Mucosa of descending colon (tissue), 3 donors: ENCODE measurements around the gene WASF3. TPM values are rescaled to one million over a fixed set of nuclear protein-coding genes. Genes with fewer than 3 reads are reported as not detected.
A peak's percentile ranks its signal among the peaks of the same experiment; 100 is the strongest.

Source experiments
- ATAC-seq: fragments of 200-7000 bp; cut with Tn5 transposase; one replicate; pipeline ENCODE4 v1.9.1; 2020; ENCODE audit warnings: mild to moderate bottlenecking, moderate library complexity
- DNase-seq, 3 donors: peaks; one replicate each; pipeline ENCODE4 v3.0.0-alpha.2; 2020
- H3K36me3 ChIP-seq: fragments of 200-600 bp; one replicate; pipeline ENCODE4 v1.8.0; 2021; ENCODE audit warnings: low read depth, mild to moderate bottlenecking
- H3K4me1 ChIP-seq: fragments of 200-600 bp; one replicate; pipeline ENCODE4 v1.8.0; 2021; ENCODE audit warnings: low read depth, mild to moderate bottlenecking
- H3K4me3 ChIP-seq: fragments of 200-600 bp; one replicate; pipeline ENCODE4 v1.8.0; 2021; ENCODE audit warnings: mild to moderate bottlenecking
- H3K9me3 ChIP-seq: fragments of 200-600 bp; one replicate; pipeline ENCODE4 v1.8.0; 2021; ENCODE audit warnings: mild to moderate bottlenecking
- CTCF ChIP-seq: fragments of 200-600 bp; IDR thresholded peaks from one replicate; pipeline ENCODE4 v1.8.0; 2022; ENCODE audit warnings: antibody characterized with exemption, mild to moderate bottlenecking
- intact Hi-C, 2 donors: fragments of 100-400 bp; cut with DNase I in 1 of 2; cut with micrococcal nuclease in 1 of 2; formaldehyde crosslinking; loops; one replicate each; pipeline versions ENCODE4 v1.11.0 to v1.11.1; 2022; cut with DNase I, micrococcal nuclease
- total RNA-seq, 3 donors: library from RNA; stranded (reverse); fragmentation: NEBNext Ultra II Directional in 2 of 3; extraction: Animal tissue kit (Norgen Biotek cat#: 25700) in 2 of 3; gene quantifications; one replicate each; pipeline versions ENCODE4 v1.2.1 to v1.2.4, GENCODE V29; 2021 to 2023
- donor health status: DM: no; HTN: no; CAD: no; lungs with moderate emphysema.
- donor health status: DM: no; HTN: no; CAD: no.
- donor health status: DM: no; HTN: yes; CAD: no.

WASF3 gene
- total RNA-seq, 3 donors from 2014 or later: 1.4 to 18.4 (median 4.4) TPM

- no peak for TF ChIP-seq CTCF
- no peaks in the 10 kb centered on the region for H3K9me3 ChIP-seq
- no peaks in the 10 kb centered on the region for H3K36me3 ChIP-seq
- DNase-seq (peak in 1 of 3 donors; percentile 32), ATAC-seq (no peak)
- H3K4me3 ChIP-seq: no peak overlapping the region
- intact Hi-C loops: no loop called here
- H3K4me1 ChIP-seq: peaks cover 10% of the 10 kb centered on the region
Observed at GRCh38 chr13:26558074-26558805, 757 bp downstream of the WASF3 start.

GRCh38 chr13:26558987-26559386 is 1.5 kb downstream of the WASF3 start:
- TF ChIP-seq CTCF: no peak
- H3K9me3 ChIP-seq: no peaks in the 10 kb centered on the region
- H3K4me3 ChIP-seq: no peak overlapping the region
- intact Hi-C loops: no loop called here
- no peak for DNase-seq
- ATAC-seq: no peak
- no peaks in the 10 kb centered on the region for H3K36me3 ChIP-seq
- peaks cover 10% of the 10 kb centered on the region for H3K4me1 ChIP-seq

- Histone ChIP-seq H3K36me3 (no peaks in the 10 kb centered on the region), H3K4me1 (peaks cover 10% of the 10 kb centered on the region), H3K4me3 (no peak overlapping the region), H3K9me3 (no peaks in the 10 kb centered on the region)
- TF ChIP-seq CTCF: no peak
- DNase-seq (no peak), ATAC-seq (no peak)
- intact Hi-C loops: no loop called here
Observed at GRCh38 chr13:26560456-26560855, 3.0 kb downstream of the WASF3 start.

GRCh38 chr13:26561067-26561466 is 3.6 kb downstream of the WASF3 start:
- no peak for TF ChIP-seq CTCF
- intact Hi-C loops: no loop called here
- Histone ChIP-seq H3K9me3 (no peaks in the 10 kb centered on the region), H3K36me3 (no peaks in the 10 kb centered on the region), H3K4me3 (no peak overlapping the region), H3K4me1 (peaks cover 10% of the 10 kb centered on the region)
- DNase-seq (no peak), ATAC-seq (no peak)

GRCh38 chr13:26561651-26562511 is 4.4 kb downstream of the WASF3 start:
- DNase-seq (no peak), ATAC-seq (no peak)
- Histone ChIP-seq H3K4me1 (peaks cover 10% of the 10 kb centered on the region), H3K9me3 (no peaks in the 10 kb centered on the region), H3K36me3 (no peaks in the 10 kb centered on the region), H3K4me3 (no peak overlapping the region)
- intact Hi-C loops: no loop called here
- no peak for TF ChIP-seq CTCF
